ENCODE results near the gene ENO1.

- no peak for TF ChIP-seq CTCF (conservative IDR thresholded peaks at IDR 0.05 in 1 of 2, IDR thresholded peaks at IDR 0.05 in 1 of 2; ENCODE audit: extremely low read depth in 1 of 2, insufficient read depth in 1 of 2, low read depth in 1 of 2, low read length in 2 of 2)
- TF ChIP-seq EZH2 (IDR thresholded peaks at IDR 0.05; ENCODE audit: borderline replicate concordance, low read length) = no peak
Measured at GRCh38 chr1:8870616-8871538, 7.6 kb downstream of the ENO1 start.

Measured in mammary epithelial cell (primary cell).